Cardiac fibroblast (primary cell): ENCODE data around the gene ZCCHC7.

Experiments used
- DNase-seq, 2 donors: peaks; one replicate each; pipeline versions ENCODE4 v3.0.0 to v3.0.0-alpha.2; 2010; ENCODE audit warnings: low read depth in 2 of 2
- H3K4me3 ChIP-seq, 2 donors: replicated peaks in 1 of 2; 1 replicate in 1 of 2; 2 replicates in 1 of 2; pipeline ENCODE4 v1.5.1; 2011; ENCODE audit warnings: low read depth in 2 of 2, low read length in 2 of 2, mild to moderate bottlenecking in 2 of 2, moderate library complexity in 1 of 2
- TF ChIP-seq, protein P1 (sequence below): IDR thresholded peaks from one replicate; pipeline ENCODE4 v1.5.1; 2011; ENCODE audit warnings: low read depth, mild to moderate bottlenecking, low read length, inconsistent platforms

Gene ZCCHC7

DNA sequence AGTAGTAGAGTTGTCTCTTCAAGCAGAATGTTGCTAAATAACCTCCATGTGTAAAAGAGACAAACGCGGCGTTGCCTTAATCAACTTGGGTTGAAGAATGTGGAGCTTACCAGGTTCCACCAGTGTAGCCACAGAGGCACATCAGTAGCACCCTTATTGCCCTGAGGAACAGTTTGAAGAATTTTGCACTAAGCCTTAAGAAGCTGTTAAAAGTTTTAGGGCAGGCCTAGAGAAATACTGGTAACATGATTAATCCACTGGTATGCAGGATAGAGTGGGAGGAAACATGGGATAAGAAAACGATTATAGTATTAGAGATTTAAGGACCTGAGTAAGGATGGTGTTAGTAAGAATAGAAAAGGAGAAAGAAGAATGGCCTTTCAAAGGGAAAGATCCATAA, 100.6 kb downstream of the ZCCHC7 start:
- peak; percentile 28 to 31 for DNase-seq

DNA sequence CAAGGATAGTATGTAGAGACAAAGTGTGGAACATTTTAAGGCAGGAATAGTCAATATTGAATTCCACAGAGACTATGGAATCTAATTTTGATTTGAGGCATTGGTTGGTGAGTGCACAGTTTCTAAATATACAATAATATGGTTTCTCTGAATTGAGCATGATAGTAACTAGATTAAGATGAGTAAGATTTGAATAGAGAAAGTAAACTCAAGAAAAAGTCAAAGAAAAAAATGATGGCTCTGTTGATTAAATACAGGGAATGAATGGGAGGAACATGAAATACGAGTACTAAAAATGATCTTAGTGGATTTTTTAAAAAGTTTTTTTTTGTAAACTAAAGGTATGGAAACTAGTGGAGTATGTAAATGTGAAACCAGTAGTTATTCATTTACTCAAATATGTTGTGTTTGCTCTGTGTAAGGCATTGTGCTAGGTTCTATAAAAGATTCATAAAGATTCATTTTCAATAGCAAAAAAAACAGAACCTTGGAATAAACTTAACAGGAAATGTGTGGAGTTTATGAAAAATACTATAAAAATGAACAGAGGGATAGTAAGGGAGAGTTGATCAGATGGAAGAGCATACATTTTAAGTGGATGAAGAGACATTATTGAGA, 101.2 kb downstream of the ZCCHC7 start:
- no peak for DNase-seq
- TF ChIP-seq, protein P1, sequence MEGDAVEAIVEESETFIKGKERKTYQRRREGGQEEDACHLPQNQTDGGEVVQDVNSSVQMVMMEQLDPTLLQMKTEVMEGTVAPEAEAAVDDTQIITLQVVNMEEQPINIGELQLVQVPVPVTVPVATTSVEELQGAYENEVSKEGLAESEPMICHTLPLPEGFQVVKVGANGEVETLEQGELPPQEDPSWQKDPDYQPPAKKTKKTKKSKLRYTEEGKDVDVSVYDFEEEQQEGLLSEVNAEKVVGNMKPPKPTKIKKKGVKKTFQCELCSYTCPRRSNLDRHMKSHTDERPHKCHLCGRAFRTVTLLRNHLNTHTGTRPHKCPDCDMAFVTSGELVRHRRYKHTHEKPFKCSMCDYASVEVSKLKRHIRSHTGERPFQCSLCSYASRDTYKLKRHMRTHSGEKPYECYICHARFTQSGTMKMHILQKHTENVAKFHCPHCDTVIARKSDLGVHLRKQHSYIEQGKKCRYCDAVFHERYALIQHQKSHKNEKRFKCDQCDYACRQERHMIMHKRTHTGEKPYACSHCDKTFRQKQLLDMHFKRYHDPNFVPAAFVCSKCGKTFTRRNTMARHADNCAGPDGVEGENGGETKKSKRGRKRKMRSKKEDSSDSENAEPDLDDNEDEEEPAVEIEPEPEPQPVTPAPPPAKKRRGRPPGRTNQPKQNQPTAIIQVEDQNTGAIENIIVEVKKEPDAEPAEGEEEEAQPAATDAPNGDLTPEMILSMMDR = no peak
- no peak overlapping the region for H3K4me3 ChIP-seq

More for the DNA sequence above, 100.6 kb downstream of the ZCCHC7 start:
- no peak overlapping the region for H3K4me3 ChIP-seq
- TF ChIP-seq, protein P1 = no peak

DNA sequence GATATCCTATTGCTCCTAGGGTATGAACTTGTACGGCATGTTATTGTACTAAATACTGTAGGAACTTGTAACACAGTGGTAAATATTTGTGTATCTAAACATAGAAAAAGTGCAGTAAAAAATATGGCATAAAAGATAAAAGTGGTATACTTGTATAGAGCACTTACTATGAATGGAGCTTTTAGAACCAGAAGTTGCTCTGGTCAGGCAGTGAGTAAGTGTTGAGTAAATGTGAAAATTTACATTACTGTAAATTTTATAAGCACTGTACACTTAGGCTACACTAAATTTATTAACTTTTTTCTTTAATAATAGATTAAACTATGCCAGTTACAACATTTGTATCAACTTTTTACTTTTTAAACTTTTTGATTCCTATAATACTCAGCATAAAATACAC, 109.1 kb downstream of the ZCCHC7 start:
- H3K4me3 ChIP-seq = no peak overlapping the region
- no peak for DNase-seq
- TF ChIP-seq, protein P1 = no peak

DNA sequence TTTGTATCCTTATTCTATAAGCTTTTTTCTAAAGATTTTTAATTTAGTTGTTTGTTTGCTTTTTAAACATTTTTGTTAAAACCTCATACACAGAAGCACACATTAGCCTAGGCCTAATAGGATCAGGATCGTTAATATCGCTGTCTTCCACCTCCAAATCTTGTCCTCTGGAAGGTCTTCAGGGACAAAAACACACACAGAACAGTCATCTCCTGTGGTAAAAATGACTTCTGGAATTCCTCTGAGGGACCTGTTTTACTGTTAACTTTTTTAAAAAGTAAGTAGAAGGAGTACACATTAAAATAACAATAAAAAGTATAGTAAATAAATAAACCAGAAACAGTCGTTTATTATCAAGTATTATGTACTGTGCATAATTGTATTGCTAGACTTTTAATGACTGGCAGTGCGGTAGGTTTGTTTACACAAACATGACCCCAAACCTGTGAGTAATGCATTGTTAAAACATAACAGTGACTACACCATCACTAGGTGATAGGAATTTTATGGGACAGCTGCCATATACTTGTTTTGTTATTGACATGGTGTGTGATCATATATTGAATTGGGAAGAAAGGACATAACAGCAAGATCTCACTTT, 109.6 kb downstream of the ZCCHC7 start:
- peak in 1 of 2 donors; percentile 60 for DNase-seq
- H3K4me3 ChIP-seq = no peak overlapping the region
- TF ChIP-seq, protein P1 = no peak

DNA sequence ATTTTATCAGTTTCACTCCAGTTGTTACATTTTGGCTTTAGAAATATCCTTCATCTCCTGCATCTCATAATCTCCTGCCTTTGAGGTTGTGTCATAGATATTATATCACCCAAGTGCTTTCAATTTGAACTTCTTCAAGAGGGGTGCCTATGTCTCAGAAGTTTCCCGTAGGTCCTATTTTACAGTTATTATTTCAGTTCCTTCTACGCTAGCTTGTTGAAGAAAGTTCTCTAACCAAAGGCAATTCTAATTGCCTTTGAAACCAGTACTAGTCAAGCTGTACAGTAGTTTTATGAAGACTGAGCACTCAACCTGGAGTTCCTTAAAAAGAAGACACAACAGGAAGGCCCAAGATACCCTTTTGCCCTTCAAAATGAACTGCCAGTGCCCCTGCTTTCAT, 116.4 kb downstream of the ZCCHC7 start:
- H3K4me3 ChIP-seq = no peak overlapping the region
- no peak for DNase-seq
- TF ChIP-seq, protein P1 = no peak

DNA sequence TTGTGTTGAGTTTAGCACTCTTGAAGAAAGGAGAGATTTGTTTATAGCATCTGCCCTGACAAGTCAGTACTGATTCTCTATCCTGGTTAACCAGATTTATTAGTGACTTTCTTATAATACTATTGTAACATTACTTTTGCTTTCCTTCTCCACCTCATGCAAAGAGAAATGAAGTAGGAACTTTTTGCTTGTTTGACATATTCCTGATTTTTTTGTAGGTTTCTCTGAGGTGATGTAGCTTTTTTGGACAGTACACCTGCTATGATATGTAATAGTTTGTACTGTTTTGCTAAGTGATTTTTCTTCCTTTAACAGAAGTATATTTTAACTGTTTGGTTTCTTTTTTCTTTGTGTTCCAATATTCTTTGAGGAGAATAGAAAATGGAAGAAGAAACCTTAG, 117.7 kb downstream of the ZCCHC7 start:
- TF ChIP-seq, protein P1 = no peak
- DNase-seq = no peak
- no peak overlapping the region for H3K4me3 ChIP-seq
